ENCODE measurements around the gene CSTF3. TPM values are rescaled to one million over a fixed set of nuclear protein-coding genes. Genes with fewer than 3 reads are reported as not detected.

The CSTF3 gene
- total RNA-seq: 10 to 100 TPM; 29.6 to 35.3 TPM

DNA sequence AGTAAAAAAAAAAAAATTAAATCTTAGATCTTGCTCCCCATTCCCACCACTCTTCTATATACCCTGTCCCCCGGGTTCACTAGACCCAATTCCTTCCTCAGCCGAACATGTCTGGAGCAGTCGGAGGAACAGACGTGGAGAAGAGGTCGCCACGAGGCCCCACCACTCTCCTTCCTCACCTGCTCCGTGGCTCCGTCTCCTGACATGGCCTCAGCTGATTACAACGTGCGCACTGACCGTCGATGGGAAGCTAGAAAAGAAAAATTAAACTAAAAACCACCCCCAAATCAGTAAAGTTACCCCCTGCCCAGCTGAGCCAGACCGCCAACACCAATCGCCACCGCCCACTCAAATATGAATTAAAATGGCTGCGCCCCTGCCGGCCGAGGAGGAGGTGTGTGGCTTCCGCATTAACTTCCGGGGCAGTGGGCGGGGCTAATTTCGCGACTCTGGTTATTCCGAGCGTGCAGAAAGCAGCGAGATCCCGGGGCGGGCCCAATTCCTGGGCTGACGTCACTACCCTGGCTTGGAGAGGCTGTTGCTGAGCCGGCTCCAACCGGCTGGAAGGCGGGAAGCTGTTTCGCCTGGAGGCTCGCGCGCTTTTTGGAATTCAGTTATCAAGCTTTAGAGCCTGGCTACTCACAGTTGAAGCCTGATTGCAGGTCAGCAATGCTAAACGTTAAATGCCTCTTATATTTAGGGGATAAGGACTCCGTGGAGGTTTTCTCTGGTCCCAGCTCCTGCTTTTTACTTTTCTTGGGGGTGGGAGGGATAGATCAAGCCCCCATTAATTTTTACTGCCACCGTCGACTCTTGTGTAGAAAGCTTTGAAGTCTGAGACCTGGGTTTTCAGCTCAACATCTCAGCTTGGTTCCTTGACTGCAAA is at the start of gene CSTF3:
TSS of gene CSTF3 (minus strand) at position 361 of the 886 bp plus-strand sequence. CDS start at position 206, 155 bp downstream.
- Mint-ChIP-seq H3K27ac (peak within 1 kb of the TSS; percentile 100), H3K27me3 (no peaks in the 10 kb centered on the region), H3K36me3 (ENCODE audit: low read depth) (peaks cover 30% of the 10 kb centered on the region), H3K4me1 (peaks cover 43% of the 10 kb centered on the region), H3K9me3 (ENCODE audit: low read depth) (no peaks in the 10 kb centered on the region), H3K4me3 (peak within 1 kb of the TSS; percentile 96)
- CTCF ChIA-PET: interaction anchor here (0.6 to 1.5 kb wide), 9 partner anchors 12 to 578 kb away, joined by 3 to 6 read pairs (median 3); partner anchors contain the start of genes DEPDC7, EIF3M, HIPK3 and TCP11L1
- intact Hi-C loops (cut with DNase I, micrococcal nuclease): loop anchor here (1.0 to 10.0 kb wide), 10 partner anchors 95 to 891 kb away; partner anchors contain the start of genes EIF3M (in 2 of the 2), HIPK3 (in 2 of the 2), CAPRIN1 (in 1 of the 2) and CD59 (in 1 of the 2)
- ATAC-seq (peak; percentile 97), DNase-seq (peak; percentile 99)
- POLR2A ChIA-PET: interaction anchor here (1.2 kb wide), 1 partner anchor 8 kb away, joined by 3 read pairs; no protein-coding TSS in a partner anchor

DNA sequence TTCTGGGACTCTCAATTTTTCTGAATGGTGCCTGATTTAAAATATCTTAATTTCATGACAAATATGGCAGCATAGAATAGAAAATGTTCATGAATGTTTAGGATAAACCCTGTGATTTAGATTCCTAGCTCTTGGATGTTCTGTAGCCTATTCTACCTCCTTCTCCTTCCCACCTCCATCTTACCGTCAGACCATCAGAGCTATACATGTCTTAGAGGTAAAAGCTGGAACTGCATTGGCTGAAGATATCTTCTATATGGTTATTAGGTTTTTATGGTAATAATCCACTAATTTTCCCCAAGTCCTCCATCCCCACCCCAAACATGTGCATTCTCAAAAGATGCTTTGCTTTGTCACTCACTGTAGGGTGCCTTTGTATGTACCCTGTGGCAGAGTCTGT is 46.9 kb upstream of the CSTF3 start:
- Mint-ChIP-seq H3K36me3 (ENCODE audit: low read depth) (no peaks in the 10 kb centered on the region), H3K4me1 (no peaks in the 10 kb centered on the region), H3K27me3 (peaks cover 3% of the 10 kb centered on the region), H3K9me3 (ENCODE audit: low read depth) (no peaks in the 10 kb centered on the region), H3K4me3 (no peak overlapping the region), H3K27ac (no peak overlapping the region)
- ChIA-PET POLR2A (no interaction called here), CTCF (interaction anchor here (1.0 kb wide), 1 partner anchor 20 kb away, joined by 3 read pairs; no protein-coding TSS in a partner anchor)
- DNase-seq (no peak), ATAC-seq (no peak)
- intact Hi-C loops (cut with DNase I, micrococcal nuclease): no loop called here

DNA sequence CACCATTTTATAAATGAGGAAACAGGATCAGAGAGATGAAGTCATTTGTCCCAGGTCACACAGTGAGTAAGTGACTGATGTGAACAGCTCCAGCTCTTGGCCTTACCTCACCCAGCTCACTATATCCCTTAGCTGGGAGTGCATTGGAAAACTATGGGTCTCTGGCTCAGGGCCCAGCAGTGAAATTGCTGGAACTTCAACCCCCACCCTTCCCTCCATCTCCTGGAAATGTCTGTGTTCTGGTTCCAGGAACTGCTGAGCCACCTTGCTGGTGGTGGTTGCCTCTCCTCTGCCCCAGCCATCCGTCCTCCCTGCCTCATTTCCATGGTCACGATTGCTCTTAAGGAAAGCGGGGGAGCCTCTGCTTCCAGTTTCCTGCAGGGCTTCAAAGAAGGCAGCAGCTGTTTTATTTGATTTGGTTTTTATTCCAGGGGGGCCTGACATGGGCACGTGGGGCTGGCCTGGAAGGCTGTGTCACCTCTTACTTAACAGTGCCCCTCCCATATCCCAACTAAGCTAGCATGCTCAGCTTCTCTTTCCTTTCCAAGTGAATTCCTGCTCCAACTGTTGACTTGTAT is 46.2 kb upstream of the CSTF3 start:
- no peak for ATAC-seq
- Mint-ChIP-seq H3K27me3 (peaks cover 3% of the 10 kb centered on the region), H3K9me3 (ENCODE audit: low read depth) (no peaks in the 10 kb centered on the region), H3K4me1 (no peaks in the 10 kb centered on the region), H3K27ac (no peak overlapping the region), H3K4me3 (no peak overlapping the region), H3K36me3 (ENCODE audit: low read depth) (no peaks in the 10 kb centered on the region)
- ChIA-PET POLR2A (no interaction called here), CTCF (no interaction called here)
- intact Hi-C loops (cut with DNase I, micrococcal nuclease): no loop called here
- no peak for DNase-seq

- intact Hi-C loops (cut with DNase I, micrococcal nuclease): no loop called here
- CTCF ChIA-PET: interaction anchor here (0.5 kb wide), 1 partner anchor 1296 kb away, joined by 3 read pairs; no protein-coding TSS in a partner anchor
- H3K9me3 Mint-ChIP-seq (ENCODE audit: low read depth): no peaks in the 10 kb centered on the region
- no peak for DNase-seq
- no peaks in the 10 kb centered on the region for H3K36me3 Mint-ChIP-seq (ENCODE audit: low read depth)
- ATAC-seq: no peak
- no peak overlapping the region for H3K4me3 Mint-ChIP-seq
- H3K4me1 Mint-ChIP-seq: no peaks in the 10 kb centered on the region
- POLR2A ChIA-PET: no interaction called here
- no peaks in the 10 kb centered on the region for H3K27me3 Mint-ChIP-seq
- H3K27ac Mint-ChIP-seq: no peak overlapping the region
Measured at GRCh38 chr11:33197915-33198727, 36.8 kb upstream of the CSTF3 start.

DNA sequence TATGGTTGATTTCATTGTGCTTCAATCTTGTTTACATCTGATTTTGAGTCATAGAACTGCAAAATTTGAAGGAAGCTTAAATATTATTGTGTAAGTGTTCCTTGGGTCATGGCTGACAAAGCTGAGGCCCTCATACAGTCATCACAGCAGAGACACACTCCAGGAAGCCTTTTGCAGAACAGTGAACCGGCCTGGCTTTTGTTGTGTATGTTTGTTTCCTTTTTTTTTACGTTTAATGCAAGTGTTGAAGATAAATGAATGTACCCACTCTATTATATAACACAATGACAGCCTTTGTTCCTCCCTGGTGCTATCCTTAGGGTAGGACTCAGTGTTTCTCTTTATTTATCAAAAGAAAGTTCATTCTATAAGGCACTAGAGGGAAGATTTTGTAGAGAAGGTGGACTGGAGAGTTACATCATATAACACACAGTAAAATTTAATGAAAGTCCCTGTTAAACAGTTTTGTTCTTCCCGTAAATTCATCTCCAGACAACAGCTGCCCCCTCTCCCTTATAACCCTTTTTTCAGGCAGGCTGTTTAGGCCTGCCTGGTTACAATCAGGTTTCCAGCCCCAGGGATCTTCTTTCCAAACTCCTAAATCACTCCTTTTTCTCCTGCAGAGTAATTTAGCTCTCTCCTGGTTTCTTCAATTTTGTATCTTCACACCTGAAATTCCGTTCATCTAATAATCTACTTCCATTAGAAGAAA is 34.3 kb upstream of the CSTF3 start:
- DNase-seq (no peak), ATAC-seq (no peak)
- Mint-ChIP-seq H3K27ac (no peak overlapping the region), H3K4me3 (no peak overlapping the region), H3K36me3 (ENCODE audit: low read depth) (no peaks in the 10 kb centered on the region), H3K9me3 (ENCODE audit: low read depth) (no peaks in the 10 kb centered on the region), H3K27me3 (no peaks in the 10 kb centered on the region), H3K4me1 (no peaks in the 10 kb centered on the region)
- intact Hi-C loops (cut with DNase I, micrococcal nuclease): no loop called here
- ChIA-PET CTCF (no interaction called here), POLR2A (no interaction called here)

DNA sequence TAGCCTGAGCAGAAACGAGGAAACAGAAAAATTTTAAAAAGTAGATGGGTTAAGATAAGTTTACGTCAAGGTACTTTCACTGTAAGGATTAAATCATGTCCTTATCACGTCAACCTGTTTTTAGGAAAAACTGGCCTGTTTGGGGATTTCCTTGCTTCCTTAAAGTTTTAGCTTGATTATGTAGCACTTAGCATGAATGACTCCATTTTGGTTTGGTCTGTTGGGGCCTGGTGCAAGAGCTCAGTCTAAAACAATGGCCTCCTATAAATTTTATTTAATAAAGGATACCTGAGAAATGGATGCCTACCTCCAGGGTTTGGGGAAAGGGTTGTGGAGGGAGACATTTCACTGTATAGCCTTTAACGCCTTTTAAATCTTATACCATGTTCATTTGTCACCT is 33.2 kb upstream of the CSTF3 start:
- ChIA-PET POLR2A (no interaction called here), CTCF (no interaction called here)
- DNase-seq (no peak), ATAC-seq (no peak)
- Mint-ChIP-seq H3K4me3 (no peak overlapping the region), H3K27me3 (no peaks in the 10 kb centered on the region), H3K4me1 (no peaks in the 10 kb centered on the region), H3K9me3 (ENCODE audit: low read depth) (no peaks in the 10 kb centered on the region), H3K36me3 (ENCODE audit: low read depth) (no peaks in the 10 kb centered on the region), H3K27ac (no peak overlapping the region)
- intact Hi-C loops (cut with DNase I, micrococcal nuclease): no loop called here

GRCh38 chr11:33191467-33191866 is 30.2 kb upstream of the CSTF3 start:
- POLR2A ChIA-PET: no interaction called here
- H3K27me3 Mint-ChIP-seq: no peaks in the 10 kb centered on the region
- no peak for ATAC-seq
- intact Hi-C loops (cut with DNase I, micrococcal nuclease): no loop called here
- DNase-seq: no peak
- H3K4me3 Mint-ChIP-seq: no peak overlapping the region
- H3K4me1 Mint-ChIP-seq: no peaks in the 10 kb centered on the region
- no peaks in the 10 kb centered on the region for H3K36me3 Mint-ChIP-seq (ENCODE audit: low read depth)
- CTCF ChIA-PET: interaction anchor here (0.7 kb wide), 1 partner anchor 80 kb away, joined by 3 read pairs; no protein-coding TSS in a partner anchor
- H3K9me3 Mint-ChIP-seq (ENCODE audit: low read depth): no peaks in the 10 kb centered on the region
- H3K27ac Mint-ChIP-seq: no peak overlapping the region

DNA sequence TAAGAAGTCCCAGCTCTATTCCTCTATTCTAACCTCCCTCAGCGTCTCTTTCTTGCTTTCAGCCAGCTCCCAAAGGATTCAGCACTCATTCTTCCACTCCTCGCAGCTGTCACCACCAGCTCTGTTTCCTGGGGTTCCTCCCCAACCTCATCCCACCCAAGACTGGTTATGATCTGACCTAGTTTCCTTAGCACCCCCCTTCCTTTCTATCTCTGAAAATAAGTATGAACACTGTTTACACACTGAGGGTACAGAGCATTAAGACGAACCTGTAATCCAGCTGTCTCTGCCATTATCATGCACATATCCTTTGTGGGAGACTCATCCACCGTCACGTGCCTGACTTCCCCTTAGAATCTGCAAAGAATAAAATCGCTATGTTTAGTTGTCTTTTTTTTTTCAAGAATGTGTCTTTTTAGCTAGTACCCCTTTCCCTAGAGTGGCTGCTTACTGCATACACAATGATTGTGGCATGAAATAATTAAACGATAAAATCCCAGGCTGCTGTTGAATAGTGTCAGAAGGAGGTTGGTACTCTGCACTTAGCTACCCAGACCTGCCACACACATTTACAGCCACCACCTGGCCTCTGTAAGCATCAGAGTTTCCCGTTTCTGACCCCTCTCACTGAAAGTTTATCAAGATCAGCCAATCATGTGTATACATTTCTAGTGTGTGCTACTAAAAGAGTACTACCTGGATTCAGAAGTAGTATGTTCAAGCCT is 26.9 kb upstream of the CSTF3 start:
- H3K9me3 Mint-ChIP-seq (ENCODE audit: low read depth): no peaks in the 10 kb centered on the region
- ChIA-PET POLR2A (no interaction called here), CTCF (interaction anchor here (0.6 to 1.4 kb wide), 5 partner anchors 11 to 22 kb away, joined by 3 to 4 read pairs (median 3); no protein-coding TSS in a partner anchor)
- no peaks in the 10 kb centered on the region for H3K36me3 Mint-ChIP-seq (ENCODE audit: low read depth)
- intact Hi-C loops (cut with DNase I, micrococcal nuclease): no loop called here
- H3K4me3 Mint-ChIP-seq: no peak overlapping the region
- no peak overlapping the region for H3K27ac Mint-ChIP-seq
- H3K27me3 Mint-ChIP-seq: no peaks in the 10 kb centered on the region
- DNase-seq (no peak), ATAC-seq (no peak)
- H3K4me1 Mint-ChIP-seq: no peaks in the 10 kb centered on the region

- CTCF ChIA-PET: no interaction called here
- no peak overlapping the region for H3K27ac Mint-ChIP-seq
- no peak overlapping the region for H3K4me3 Mint-ChIP-seq
- POLR2A ChIA-PET: no interaction called here
- H3K36me3 Mint-ChIP-seq (ENCODE audit: low read depth): no peaks in the 10 kb centered on the region
- intact Hi-C loops (cut with DNase I, micrococcal nuclease): no loop called here
- no peak for ATAC-seq
- no peaks in the 10 kb centered on the region for H3K4me1 Mint-ChIP-seq
- no peaks in the 10 kb centered on the region for H3K9me3 Mint-ChIP-seq (ENCODE audit: low read depth)
- no peak for DNase-seq
- H3K27me3 Mint-ChIP-seq: no peaks in the 10 kb centered on the region
Measured at GRCh38 chr11:33185756-33186155, 24.5 kb upstream of the CSTF3 start.

- Mint-ChIP-seq H3K9me3 (ENCODE audit: low read depth) (no peaks in the 10 kb centered on the region), H3K27ac (no peak overlapping the region), H3K36me3 (ENCODE audit: low read depth) (no peaks in the 10 kb centered on the region), H3K4me3 (no peak overlapping the region), H3K27me3 (no peaks in the 10 kb centered on the region), H3K4me1 (peaks cover 11% of the 10 kb centered on the region)
- CTCF ChIA-PET: no interaction called here
- ATAC-seq (no peak), DNase-seq (no peak)
- intact Hi-C loops (cut with DNase I, micrococcal nuclease): no loop called here
- POLR2A ChIA-PET: no interaction called here
Measured at GRCh38 chr11:33182246-33182878, 21.1 kb upstream of the CSTF3 start.
